GM23338 (cell line): ENCODE data around the gene GJC3.

Source experiments
- CTCF ChIP-seq, 2 experiments: fragments of 200-600 bp in 1 of 2; sonication (generic) in 1 of 2; conservative IDR thresholded peaks; 2 replicates each; pipeline versions ENCODE4 v1.5.1 to v1.6.1; 2016 to 2017; ENCODE audit warnings: antibody characterized with exemption in 2 of 2, low read depth in 2 of 2, mild to moderate bottlenecking in 2 of 2, moderate library complexity in 1 of 2
- ETS1 ChIP-seq: IDR thresholded peaks from 2 replicates; pipeline ENCODE4 v1.6.1; 2016; ENCODE audit warnings: antibody characterized with exemption
- EZH2 ChIP-seq: fragments of 200-600 bp; sonication (generic); IDR thresholded peaks from one replicate; pipeline ENCODE4 v1.8.0; 2017; ENCODE audit warnings: antibody characterized with exemption, mild to moderate bottlenecking, low read depth; ENCODE audit not compliant: unreplicated experiment
- EZH2phosphoT487 ChIP-seq: fragments of 200-600 bp; sonication (generic); IDR thresholded peaks from one replicate; pipeline ENCODE4 v1.8.1; 2018; ENCODE audit warnings: antibody characterized with exemption; ENCODE audit not compliant: unreplicated experiment
- JUNB ChIP-seq: IDR thresholded peaks from one replicate; pipeline ENCODE4 v1.6.1; 2016; ENCODE audit warnings: antibody characterized with exemption; ENCODE audit not compliant: unreplicated experiment
- POLR2AphosphoS5 ChIP-seq: IDR thresholded peaks from 2 replicates; pipeline ENCODE4 v1.6.1; 2016; ENCODE audit warnings: antibody characterized with exemption, low read depth
- REST ChIP-seq: IDR thresholded peaks from one replicate; pipeline ENCODE4 v1.6.1; 2018; ENCODE audit warnings: antibody characterized with exemption; ENCODE audit not compliant: unreplicated experiment

- TF ChIP-seq CTCF (conservative IDR thresholded peaks at IDR 0.05; ENCODE audit: low read depth in 2 of 2) (no peak), POLR2AphosphoS5 (no peak), EZH2phosphoT487 (no peak), EZH2 (no peak), REST (no peak), JUNB (no peak), ETS1 (no peak)
Observed at GRCh38 chr7:99897322-99898022, 31.9 kb downstream of the GJC3 start.
